Small intestine (tissue), 7 donors: ENCODE measurements around the gene ADGRF4. TPM values are rescaled to one million over a fixed set of nuclear protein-coding genes. Genes with fewer than 3 reads are reported as not detected.

ENCODE experiments used
- DNase-seq, 2 donors: peaks; one replicate each; pipeline versions ENCODE4 v3.0.0 to v3.0.0-alpha.2; 2013
- FAIRE-seq: peaks from 2 replicates; lab custom pipeline; 2012; peaks lifted over from hg19 to GRCh38; lab: Jason Lieb, UNC
- H3K27ac ChIP-seq, 3 donors: one replicate each; pipeline ENCODE4 v1.5.1; 2013; ENCODE audit warnings: low read length in 2 of 3, mild to moderate bottlenecking in 2 of 3, control low read depth in 1 of 3, inconsistent platforms in 1 of 3, low read depth in 1 of 3, moderate library complexity in 1 of 3
- H3K27me3 ChIP-seq, 3 donors: one replicate each; pipeline ENCODE4 v1.6.1; 2013; ENCODE audit warnings: low read length in 3 of 3, inconsistent platforms in 1 of 3; ENCODE audit not compliant: control insufficient read depth in 3 of 3, insufficient read depth in 3 of 3
- H3K36me3 ChIP-seq, 3 donors: one replicate each; pipeline ENCODE4 v1.6.1; 2013; ENCODE audit warnings: low read length in 3 of 3, inconsistent platforms in 1 of 3, low read depth in 1 of 3, mild to moderate bottlenecking in 1 of 3, moderate library complexity in 1 of 3; ENCODE audit not compliant: control insufficient read depth in 3 of 3, insufficient read depth in 2 of 3
- H3K4me1 ChIP-seq, 3 donors: one replicate each; pipeline ENCODE4 v1.6.1; 2013; ENCODE audit warnings: low read length in 2 of 3, inconsistent platforms in 1 of 3, low read depth in 1 of 3, mild to moderate bottlenecking in 1 of 3, moderate library complexity in 1 of 3; ENCODE audit not compliant: control insufficient read depth in 3 of 3, insufficient read depth in 2 of 3
- H3K4me3 ChIP-seq, 3 donors: one replicate each; pipeline ENCODE4 v1.5.1; 2013; ENCODE audit warnings: low read length in 3 of 3, control low read depth in 1 of 3, inconsistent platforms in 1 of 3, low read depth in 1 of 3, mild to moderate bottlenecking in 1 of 3, moderate library complexity in 1 of 3
- H3K9me3 ChIP-seq, 2 donors: one replicate each; pipeline ENCODE4 v1.6.1; 2013; ENCODE audit warnings: low read depth in 1 of 2, low read length in 1 of 2; ENCODE audit not compliant: control insufficient read depth in 2 of 2, insufficient read depth in 1 of 2
- WGBS, 3 donors: extraction: QIAGEN DNeasy Blood & Tissue Kit; methylation state at CpG; one replicate each; pipeline ENCODE4 v1.1.7; 2013; 5-methylcytosine and 5-hydroxymethylcytosine counted together
- polyA plus RNA-seq, 4 donors: library from polyadenylated mRNA; stranded (reverse) in 3 of 4; unstranded in 1 of 4; fragments of 200-250 nt in 3 of 4; fragments of 120-200 nt in 1 of 4; gene quantifications; one replicate each; pipeline versions ENCODE4 v1.2.1 to v1.2.3, GENCODE V29; 2013
- donor health status: healthy with polysubstance abuse.
- donor health status: control.
- donor health status: control.
- donor health status: Bipolar disorder and iron deficiency.
- donor health status: healthy.

Gene ADGRF4
- polyA plus RNA-seq, 4 donors: 6.0 TPM; not detected in 3

- H3K27me3 ChIP-seq: no peaks in the 10 kb centered on the region
- no peaks in the 10 kb centered on the region for H3K4me1 ChIP-seq
- H3K36me3 ChIP-seq: no peaks in the 10 kb centered on the region
- no peak for DNase-seq
- H3K4me3 ChIP-seq: no peak overlapping the region
- H3K9me3 ChIP-seq: peaks cover 0 to 1% of the 10 kb centered on the region in 2 donors
- no peak overlapping the region for H3K27ac ChIP-seq
- FAIRE-seq: no peak
These were observed 17.4 kb downstream of the ADGRF4 start for GRCh38 chr6:47715782-47716181.

GRCh38 chr6:47716207-47716606, 17.8 kb downstream of the ADGRF4 start:
- Histone ChIP-seq H3K4me1 (no peaks in the 10 kb centered on the region), H3K27ac (no peak overlapping the region), H3K9me3 (peaks cover 0 to 2% of the 10 kb centered on the region in 2 donors), H3K4me3 (no peak overlapping the region), H3K27me3 (no peaks in the 10 kb centered on the region), H3K36me3 (no peaks in the 10 kb centered on the region)
- DNase-seq (no peak), FAIRE-seq (no peak)
- 56 to 72% (median 66%) methylated on average over 2 of the region's 2 CpGs for WGBS, 3 donors

- no peaks in the 10 kb centered on the region for H3K36me3 ChIP-seq
- WGBS, 3 donors: 0 to 2% (median 0%) methylated on average over 1 of the region's 1 CpG
- DNase-seq (no peak), FAIRE-seq (no peak)
- no peak overlapping the region for H3K4me3 ChIP-seq
- H3K27me3 ChIP-seq: no peaks in the 10 kb centered on the region
- peaks cover 0 to 2% (median 0%) of the 10 kb centered on the region in 3 donors for H3K4me1 ChIP-seq
- peaks cover 0 to 2% of the 10 kb centered on the region in 2 donors for H3K9me3 ChIP-seq
- no peak overlapping the region for H3K27ac ChIP-seq
These were observed 20.2 kb downstream of the ADGRF4 start for GRCh38 chr6:47718571-47718970.

- no peak for FAIRE-seq
- WGBS, 3 donors: 85 to 90% (median 89%) methylated on average over 4 of the region's 4 CpGs
These were observed 22.8 kb downstream of the ADGRF4 start for GRCh38 chr6:47721189-47721588.

GRCh38 chr6:47722194-47722593, 23.8 kb downstream of the ADGRF4 start:
- Histone ChIP-seq H3K4me3 (no peak overlapping the region), H3K27me3 (no peaks in the 10 kb centered on the region), H3K27ac (no peak overlapping the region), H3K36me3 (no peaks in the 10 kb centered on the region), H3K4me1 (peaks cover 0 to 2% (median 0%) of the 10 kb centered on the region in 3 donors), H3K9me3 (peaks cover 0 to 2% of the 10 kb centered on the region in 2 donors)
- FAIRE-seq (no peak), DNase-seq (no peak)
- 57 to 64% (median 58%) methylated on average over 3 of the region's 3 CpGs for WGBS, 3 donors

More at GRCh38 chr6:47721189-47721588, 22.8 kb downstream of the ADGRF4 start:
- Histone ChIP-seq H3K27me3 (no peaks in the 10 kb centered on the region), H3K9me3 (peaks cover 0 to 2% of the 10 kb centered on the region in 2 donors), H3K4me1 (peaks cover 0 to 2% (median 0%) of the 10 kb centered on the region in 3 donors), H3K4me3 (no peak overlapping the region), H3K36me3 (no peaks in the 10 kb centered on the region), H3K27ac (no peak overlapping the region)
- DNase-seq: no peak

- no peaks in the 10 kb centered on the region for H3K27me3 ChIP-seq
- WGBS, 3 donors: 91 to 95% (median 94%) methylated on average over 2 of the region's 2 CpGs
- H3K9me3 ChIP-seq: peaks cover 0 to 2% of the 10 kb centered on the region in 2 donors
- peaks cover 0 to 6% (median 0%) of the 10 kb centered on the region in 3 donors for H3K4me1 ChIP-seq
- no peak overlapping the region for H3K27ac ChIP-seq
- no peak for FAIRE-seq
- no peaks in the 10 kb centered on the region for H3K36me3 ChIP-seq
- DNase-seq: no peak
- H3K4me3 ChIP-seq: no peak overlapping the region
These were observed 25.9 kb downstream of the ADGRF4 start for GRCh38 chr6:47724300-47724699.

GRCh38 chr6:47727391-47727790, 29.0 kb downstream of the ADGRF4 start:
- H3K27ac ChIP-seq: no peak overlapping the region
- no peaks in the 10 kb centered on the region for H3K27me3 ChIP-seq
- H3K9me3 ChIP-seq: no peaks in the 10 kb centered on the region
- H3K4me3 ChIP-seq: no peak overlapping the region
- FAIRE-seq (no peak), DNase-seq (no peak)
- H3K4me1 ChIP-seq: peaks cover 0 to 4% (median 0%) of the 10 kb centered on the region in 3 donors
- WGBS, 3 donors: 44 to 61% (median 59%) methylated on average over 2 of the region's 2 CpGs
- no peaks in the 10 kb centered on the region for H3K36me3 ChIP-seq

- H3K36me3 ChIP-seq: no peaks in the 10 kb centered on the region
- H3K9me3 ChIP-seq: no peaks in the 10 kb centered on the region
- DNase-seq: peak in 1 of 2 donors; percentile 26
- H3K27me3 ChIP-seq: no peaks in the 10 kb centered on the region
- no peak for FAIRE-seq
- H3K4me3 ChIP-seq: no peak overlapping the region
- H3K4me1 ChIP-seq: peaks cover 0 to 4% (median 0%) of the 10 kb centered on the region in 3 donors
- WGBS, 3 donors: 22 to 30% (median 25%) methylated on average over 2 of the region's 2 CpGs
- no peak overlapping the region for H3K27ac ChIP-seq
These were observed 30.6 kb downstream of the ADGRF4 start for GRCh38 chr6:47729019-47729418.

GRCh38 chr6:47729457-47729856, 31.1 kb downstream of the ADGRF4 start:
- FAIRE-seq: no peak
- WGBS, 3 donors: 93 to 100% (median 94%) methylated on average over 1 of the region's 1 CpG

More at GRCh38 chr6:47729457-47729856, 31.1 kb downstream of the ADGRF4 start:
- H3K36me3 ChIP-seq: no peaks in the 10 kb centered on the region
- no peak overlapping the region for H3K4me3 ChIP-seq
- DNase-seq: no peak
- no peaks in the 10 kb centered on the region for H3K27me3 ChIP-seq
- H3K4me1 ChIP-seq: peaks cover 0 to 4% (median 0%) of the 10 kb centered on the region in 3 donors
- no peak overlapping the region for H3K27ac ChIP-seq
- H3K9me3 ChIP-seq: no peaks in the 10 kb centered on the region
